A549 (cell line): Measurements from ENCODE around the gene PRADC1. TPM values are rescaled to one million over a fixed set of nuclear protein-coding genes. Genes with fewer than 3 reads are reported as not detected.
A peak's percentile ranks its signal among the peaks of the same experiment; 100 is the strongest.

Experiments
- ATAC-seq, 2 experiments: fragments of 200-7000 bp in 1 of 2; fragments of >200 bp in 1 of 2; cut with Nextera tagmentation in 1 of 2; cut with Tn5 transposase in 1 of 2; 3 replicates each; pipeline versions ENCODE4 v1.8.0 to v1.9.1; 2018 to 2020; ENCODE audit warnings: mild to moderate bottlenecking in 1 of 2, moderate library complexity in 1 of 2
- CTCF ChIA-PET: fragments of 300-600 bp; sonication (Branson Sonifier 250); formaldehyde crosslinking; extraction: SDS; loops from one replicate; lab custom pipeline; 2021; ENCODE audit warnings: antibody characterized with exemption, inconsistent platforms; lab: Yijun Ruan, JAX
- POLR2A ChIA-PET: fragments of 350-600 bp; formaldehyde crosslinking; extraction: SDS; loops from one replicate; lab custom pipeline; 2021; ENCODE audit warnings: antibody characterized with exemption, inconsistent platforms; lab: Yijun Ruan, JAX
- DNase-seq, 2 experiments: peaks; one replicate each; pipeline versions ENCODE4 v3.0.0 to v3.0.0-alpha.2; 2011 to 2016; ENCODE audit warnings: low read depth in 1 of 2, low spot score in 1 of 2
- FAIRE-seq: peaks from 2 replicates; lab custom pipeline; 2011; peaks lifted over from hg19 to GRCh38; lab: Jason Lieb, UNC
- H3K27ac ChIP-seq, 2 experiments: fragments of >200 bp; sonication (Bioruptor Twin); formaldehyde crosslinking; 3 replicates each; pipeline ENCODE4 v1.5.1; 2016 to 2017
- H3K4me1 ChIP-seq: fragments of >200 bp; sonication (Bioruptor Twin); formaldehyde crosslinking; 3 replicates; pipeline ENCODE4 v1.6.1; 2016
- H3K4me2 ChIP-seq: fragments of >200 bp; sonication (Bioruptor Twin); formaldehyde crosslinking; 3 replicates; pipeline ENCODE4 v1.6.1; 2016
- H3K4me3 ChIP-seq: fragments of >200 bp; sonication (Bioruptor Twin); formaldehyde crosslinking; 3 replicates; pipeline ENCODE4 v1.5.1; 2016
- H3K9me3 ChIP-seq: fragments of >200 bp; sonication (Bioruptor Twin); formaldehyde crosslinking; 3 replicates; pipeline ENCODE4 v1.6.1; 2016
- CBX8 ChIP-seq: fragments of 200-600 bp; sonication (generic); IDR thresholded peaks from 2 replicates; pipeline ENCODE4 v1.6.1; 2016
- CTCF ChIP-seq: fragments of >200 bp; sonication (Bioruptor Twin); formaldehyde crosslinking; IDR thresholded peaks from 3 replicates; pipeline ENCODE4 v1.5.1; 2016
- E2F6 ChIP-seq: IDR thresholded peaks from 2 replicates; pipeline ENCODE4 v1.6.1; 2012; ENCODE audit warnings: low read depth, borderline replicate concordance
- EP300 ChIP-seq, 2 experiments: fragments of >200 bp; sonication (Bioruptor Twin); formaldehyde crosslinking; IDR thresholded peaks; 2 replicates in 1 of 2; 3 replicates in 1 of 2; pipeline ENCODE4 v1.6.1; 2016 to 2017
- ESRRA ChIP-seq: fragments of 150-350 bp; IDR thresholded peaks from 2 replicates; pipeline ENCODE4 v1.6.1; 2014; ENCODE audit warnings: mild to moderate bottlenecking, low read length, borderline replicate concordance
- FOSB ChIP-seq: fragments of 250-450 bp; sonication (Bioruptor Pico); IDR thresholded peaks from 2 replicates; pipeline ENCODE4 v1.5.0; 2020; ENCODE audit warnings: mild to moderate bottlenecking, moderate library complexity
- FOSL2 ChIP-seq, 2 experiments: fragments of 450-650 bp in 1 of 2; fragments of >200 bp in 1 of 2; sonication (Bioruptor Twin) in 1 of 2; formaldehyde crosslinking; IDR thresholded peaks; 2 replicates each; pipeline versions ENCODE4 v1.5.0 to v1.6.1; 2016 to 2020; ENCODE audit warnings: mild to moderate bottlenecking in 1 of 2, moderate library complexity in 1 of 2
- FOXS1 ChIP-seq: fragments of 250-450 bp; sonication (Bioruptor Pico); IDR thresholded peaks from 2 replicates; pipeline ENCODE4 v1.5.0; 2020; ENCODE audit warnings: mild to moderate bottlenecking, moderate library complexity
- GATA3 ChIP-seq: IDR thresholded peaks from 2 replicates; pipeline ENCODE4 v1.6.1; 2012; ENCODE audit warnings: borderline replicate concordance
- HOXA7 ChIP-seq: fragments of 250-450 bp; sonication (Bioruptor Pico); IDR thresholded peaks from 2 replicates; pipeline ENCODE4 v1.5.0; 2020; ENCODE audit warnings: mild to moderate bottlenecking, moderate library complexity
- HOXB13 ChIP-seq: fragments of 250-450 bp; sonication (Bioruptor Pico); IDR thresholded peaks from 2 replicates; pipeline ENCODE4 v1.5.0; 2020; ENCODE audit warnings: low read depth, mild to moderate bottlenecking, moderate library complexity
- HOXB5 ChIP-seq: fragments of 250-450 bp; sonication (Bioruptor Pico); IDR thresholded peaks from 2 replicates; pipeline ENCODE4 v1.5.0; 2020; ENCODE audit warnings: mild to moderate bottlenecking, moderate library complexity
- JUN ChIP-seq, 2 experiments: fragments of >200 bp; sonication (Bioruptor Twin); formaldehyde crosslinking; IDR thresholded peaks; 2 replicates in 1 of 2; 3 replicates in 1 of 2; pipeline ENCODE4 v1.6.1; 2016 to 2017
- JUNB ChIP-seq: fragments of >200 bp; sonication (Bioruptor Twin); formaldehyde crosslinking; IDR thresholded peaks from 2 replicates; pipeline ENCODE4 v1.6.1; 2016
- MAFK ChIP-seq: fragments of 450-650 bp; IDR thresholded peaks from 2 replicates; pipeline ENCODE4 v1.6.1; 2014; ENCODE audit not compliant: partially characterized antibody
- MAX ChIP-seq: IDR thresholded peaks from 2 replicates; pipeline ENCODE4 v1.6.1; 2012
- NFE2L2 ChIP-seq: fragments of 150-350 bp; conservative IDR thresholded peaks from 2 replicates; pipeline ENCODE4 v1.6.1; 2014; ENCODE audit warnings: low read length
- NPAS2 ChIP-seq: fragments of 250-450 bp; sonication (Bioruptor Pico); IDR thresholded peaks from 2 replicates; pipeline ENCODE4 v1.8.0; 2022; ENCODE audit warnings: mild to moderate bottlenecking, moderate library complexity, borderline replicate concordance
- PBX3 ChIP-seq: IDR thresholded peaks from 2 replicates; pipeline ENCODE4 v1.6.1; 2012
- PHF8 ChIP-seq: fragments of 200-600 bp; sonication (generic); IDR thresholded peaks from 2 replicates; pipeline ENCODE4 v1.6.1; 2016; ENCODE audit warnings: low read depth, mild to moderate bottlenecking, antibody characterized with exemption, moderate library complexity, borderline replicate concordance
- RNF2 ChIP-seq: fragments of 200-600 bp; sonication (generic); IDR thresholded peaks from 2 replicates; pipeline ENCODE4 v1.6.1; 2016; ENCODE audit warnings: low read depth, mild to moderate bottlenecking, antibody characterized with exemption, moderate library complexity, borderline replicate concordance
- SMC3 ChIP-seq: fragments of >200 bp; sonication (Bioruptor Twin); formaldehyde crosslinking; IDR thresholded peaks from 3 replicates; pipeline ENCODE4 v1.6.1; 2018; ENCODE audit warnings: inconsistent platforms
- SREBF2 ChIP-seq: fragments of 450-650 bp; IDR thresholded peaks from 2 replicates; pipeline ENCODE4 v1.6.1; 2014; ENCODE audit warnings: mild to moderate bottlenecking, moderate library complexity
- ZC3H11A ChIP-seq: fragments of 450-650 bp; IDR thresholded peaks from 2 replicates; pipeline ENCODE4 v1.6.1; 2014; ENCODE audit warnings: antibody characterized with exemption, mild to moderate bottlenecking
- ZFP36 ChIP-seq: fragments of 450-650 bp; IDR thresholded peaks from 2 replicates; pipeline ENCODE4 v1.6.1; 2014; ENCODE audit warnings: borderline replicate concordance; ENCODE audit not compliant: partially characterized antibody
- ZNF302 ChIP-seq: fragments of 250-450 bp; sonication (Bioruptor Pico); IDR thresholded peaks from 2 replicates; pipeline ENCODE4 v1.9.0; 2021; ENCODE audit warnings: inconsistent platforms, mild to moderate bottlenecking, moderate library complexity
- ZSCAN20 ChIP-seq: fragments of 250-450 bp; sonication (Bioruptor Pico); IDR thresholded peaks from 2 replicates; pipeline ENCODE4 v1.8.0; 2022; ENCODE audit warnings: mild to moderate bottlenecking, moderate library complexity
- WGBS: methylation state at CpG from one replicate; pipeline ENCODE4 v1.1.6; 2017; ENCODE audit errors: missing lambda C conversion rate; 5-methylcytosine and 5-hydroxymethylcytosine counted together
- polyA plus RNA-seq, 4 experiments: library from polyadenylated mRNA; depleted of rRNA in 3 of 4; stranded (reverse); fragments of >200 nt; fragmentation: RNase III in 1 of 4; extraction: RNeasy Plus Mini Kit Qiagen cat#74134 plus additional on column Dnase treatment in 1 of 4; gene quantifications; 2 replicates in 3 of 4; 3 replicates in 1 of 4; pipeline ENCODE4 v1.2.3, GENCODE V29; 2011 to 2017

Gene PRADC1
- polyA plus RNA-seq, 2 of the 4 experiments (the other 2 are of a cell fraction): 11.2 to 12.1 TPM

- Histone ChIP-seq H3K4me3 (peak overlapping the region; percentile 64), H3K27ac (peak overlapping the region; percentile 55 to 81), H3K4me2 (peak overlapping the region; percentile 97), H3K9me3 (no peaks in the 10 kb centered on the region), H3K4me1 (peaks cover 18% of the 10 kb centered on the region)
- DNase-seq (peak; percentile 34 to 39), FAIRE-seq (no peak), ATAC-seq (peak in 1 of 2 experiments; percentile 10; a peak in 1 of 6 replicates)
- CTCF ChIA-PET: interaction anchor here (0.6 to 8.4 kb wide), 10 partner anchors 9 to 148 kb away, joined by 3 to 36 read pairs (median 10); partner anchors contain the start of gene SMYD5
- TF ChIP-seq RNF2: no peak
- TF ChIP-seq NFE2L2: no peak
- TF ChIP-seq JUN (IDR thresholded peaks at IDR 0.05): no peak
- no peak for TF ChIP-seq HOXB13 (CRISPR knock-in tag)
- no peak for TF ChIP-seq ZFP36
- TF ChIP-seq HOXA7: no peak
- TF ChIP-seq CTCF: no peak
- TF ChIP-seq GATA3: no peak
- TF ChIP-seq PHF8: peak; percentile 70; the same call in 1 of the 2 replicates
- TF ChIP-seq ESRRA: 0 out of 2 replicates have a peak, but pooled peaks have one; percentile 37
- WGBS: 6% methylated on average over 20 of the region's 37 CpGs
- POLR2A ChIA-PET: interaction anchor here (0.9 to 2.4 kb wide), 11 partner anchors 10 to 505 kb away, joined by 3 to 16 read pairs (median 8); partner anchors contain the start of genes ALMS1, EGR4, FBXO41 and TPRKB
Observed at GRCh38 chr2:73232403-73233153, 461 bp downstream of the PRADC1 start.

GRCh38 chr2:73228631-73229030 lies 4.4 kb downstream of the PRADC1 start:
- 93% methylated on average over 14 of the region's 14 CpGs for WGBS
- Histone ChIP-seq H3K4me1 (peaks cover 4% of the 10 kb centered on the region; the same call in 2 of the 3 replicates), H3K9me3 (no peaks in the 10 kb centered on the region)
- POLR2A ChIA-PET: no interaction called here
- TF ChIP-seq ESRRA (no peak), HOXB5 (no peak), ZNF302 (CRISPR knock-in tag) (no peak), ZC3H11A (no peak), JUN (IDR thresholded peaks at IDR 0.05) (no peak), JUNB (no peak), FOSB (CRISPR knock-in tag) (no peak), EP300 (IDR thresholded peaks at IDR 0.05) (no peak), PBX3 (no peak), MAX (no peak), MAFK (no peak)
- TF ChIP-seq, all 56 proteins: peak for 0
- FAIRE-seq (no peak), DNase-seq (no peak), ATAC-seq (no peak)
- Histone ChIP-seq H3K4me2 (no peak overlapping the region), H3K4me3 (no peak overlapping the region), H3K27ac (no peak overlapping the region)
- CTCF ChIA-PET: interaction anchor here (1.1 to 7.5 kb wide), 7 partner anchors 10 to 336 kb away, joined by 3 to 37 read pairs (median 6); partner anchors contain the start of gene SMYD5

- Histone ChIP-seq H3K9me3 (no peaks in the 10 kb centered on the region), H3K4me1 (no peaks in the 10 kb centered on the region), H3K4me2 (no peak overlapping the region), H3K27ac (no peak overlapping the region), H3K4me3 (no peak overlapping the region)
- FAIRE-seq: no peak
- ChIA-PET CTCF (interaction anchor here (0.6 to 7.5 kb wide), 10 partner anchors 8 to 140 kb away, joined by 3 to 57 read pairs (median 4); partner anchors contain the start of gene SMYD5), POLR2A (no interaction called here)
- ATAC-seq: no peak
- no peak for DNase-seq
- 90% methylated on average over 3 of the region's 3 CpGs for WGBS
- TF ChIP-seq ZSCAN20 (CRISPR knock-in tag): no peak
- no peak for TF ChIP-seq NPAS2
- TF ChIP-seq FOXS1 (CRISPR knock-in tag): no peak
- TF ChIP-seq JUN (IDR thresholded peaks at IDR 0.05): no peak
- no peak for TF ChIP-seq SREBF2
- TF ChIP-seq E2F6: no peak
- TF ChIP-seq FOSL2 (IDR thresholded peaks at IDR 0.05): no peak
- no peak for TF ChIP-seq FOSL2 (CRISPR knock-in tag; IDR thresholded peaks at IDR 0.05)
- TF ChIP-seq HOXA7: no peak
- TF ChIP-seq CBX8: no peak
- TF ChIP-seq MAFK: no peak
- TF ChIP-seq SMC3: no peak
- TF ChIP-seq MAX: no peak
- no peak for TF ChIP-seq EP300 (IDR thresholded peaks at IDR 0.05)
Observed at GRCh38 chr2:73227086-73227485, 6.0 kb downstream of the PRADC1 start.
